SK-N-SH (cell line): ENCODE results near the gene PPP1R14D. TPM values are rescaled to one million over a fixed set of nuclear protein-coding genes. Genes with fewer than 3 reads are reported as not detected.

Source experiments
- CTCF ChIA-PET: fragments of 300-600, 350-600 bp; formaldehyde crosslinking; extraction: SDS; loops from one replicate; lab custom pipeline; 2021; lab: Yijun Ruan, JAX
- POLR2A ChIA-PET: fragments of 350-600 bp; sonication (Branson Sonifier 250); formaldehyde crosslinking; extraction: SDS; loops from one replicate; lab custom pipeline; 2020; ENCODE audit warnings: antibody characterized with exemption, inconsistent platforms; lab: Yijun Ruan, JAX
- DNase-seq: peaks from one replicate; pipeline ENCODE4 v3.0.0; 2012
- H2AFZ ChIP-seq: fragments of 200-600 bp; sonication (generic); 2 replicates; pipeline ENCODE4 v1.8.1; 2016; ENCODE audit warnings: antibody characterized with exemption, mild to moderate bottlenecking, low read depth
- H3F3A ChIP-seq: fragments of 200-600 bp; sonication (generic); replicated peaks from 2 replicates; pipeline ENCODE3; 2016; ENCODE audit warnings: antibody characterized with exemption, mild to moderate bottlenecking; ENCODE audit not compliant: insufficient read depth
- H3K27ac ChIP-seq, 2 experiments: fragments of 200-500 bp in 1 of 2; fragments of 200-600 bp in 1 of 2; sonication (Bioruptor generic) in 1 of 2; sonication (generic), shearing (Covaris generic) in 1 of 2; 2 replicates each; pipeline versions ENCODE4 v1.5.1 to v1.6.1; 2014 to 2016; ENCODE audit warnings: low read depth in 2 of 2, inconsistent platforms in 1 of 2, low read length in 1 of 2, mild to moderate bottlenecking in 1 of 2, mixed read lengths in 1 of 2
- H3K27me3 ChIP-seq: fragments of 200-600 bp; sonication (generic), shearing (Covaris generic); 2 replicates; pipeline ENCODE4 v1.6.1; 2016; ENCODE audit warnings: mixed run types; ENCODE audit not compliant: insufficient read depth
- H3K36me3 ChIP-seq, 2 experiments: fragments of 200-500 bp in 1 of 2; fragments of 200-600 bp in 1 of 2; sonication (Bioruptor generic) in 1 of 2; sonication (generic) in 1 of 2; replicated peaks in 1 of 2; 2 replicates each; pipeline versions ENCODE3 to v1.5.1; 2014 to 2016; ENCODE audit warnings: low read length in 1 of 2, mild to moderate bottlenecking in 1 of 2; ENCODE audit not compliant: insufficient read depth in 2 of 2, control insufficient read depth in 1 of 2
- H3K4me1 ChIP-seq, 2 experiments: fragments of 200-500 bp in 1 of 2; fragments of 200-600 bp in 1 of 2; sonication (Bioruptor generic) in 1 of 2; sonication (generic), shearing (Covaris generic) in 1 of 2; 2 replicates each; pipeline versions ENCODE4 v1.5.1 to v1.6.1; 2014 to 2016; ENCODE audit warnings: low read depth in 1 of 2, low read length in 1 of 2, mixed run types in 1 of 2; ENCODE audit not compliant: insufficient read depth in 2 of 2, control insufficient read depth in 1 of 2
- H3K4me2 ChIP-seq: fragments of 200-600 bp; sonication (generic), shearing (Covaris generic); 2 replicates; pipeline ENCODE4 v1.6.1; 2017; ENCODE audit warnings: mixed run types
- H3K4me3 ChIP-seq, 2 experiments: fragments of 200-500 bp in 1 of 2; fragments of 200-600 bp in 1 of 2; sonication (Bioruptor generic) in 1 of 2; sonication (generic), shearing (Covaris generic) in 1 of 2; 2 replicates each; pipeline versions ENCODE4 v1.5.1 to v1.8.1; 2014 to 2016; ENCODE audit warnings: low read depth in 2 of 2, inconsistent platforms in 1 of 2, low read length in 1 of 2, mild to moderate bottlenecking in 1 of 2, mixed read lengths in 1 of 2, moderate library complexity in 1 of 2
- H3K79me2 ChIP-seq: fragments of 200-600 bp; sonication (generic); 2 replicates; pipeline ENCODE4 v1.8.1; 2017; ENCODE audit warnings: mild to moderate bottlenecking; ENCODE audit not compliant: insufficient read depth
- H3K9ac ChIP-seq: fragments of 200-600 bp; sonication (generic); 2 replicates; pipeline ENCODE4 v1.6.1; 2017; ENCODE audit warnings: mixed run types
- H3K9me2 ChIP-seq: fragments of 200-600 bp; sonication (generic); 2 replicates; pipeline ENCODE4 v1.6.1; 2017; ENCODE audit warnings: mixed run types
- H3K9me3 ChIP-seq: fragments of 200-600 bp; sonication (generic); 2 replicates; pipeline ENCODE4 v1.6.1; 2017; ENCODE audit warnings: mixed run types, mild to moderate bottlenecking, moderate library complexity
- H4K20me1 ChIP-seq: fragments of 200-600 bp; sonication (generic); 2 replicates; pipeline ENCODE4 v1.6.1; 2017; ENCODE audit warnings: mild to moderate bottlenecking, mixed run types; ENCODE audit not compliant: insufficient read depth
- CHD2 ChIP-seq: fragments of 150-350 bp; IDR thresholded peaks from 2 replicates; pipeline ENCODE4 v1.6.1; 2018; ENCODE audit warnings: low read length; ENCODE audit not compliant: partially characterized antibody
- CTCF ChIP-seq: fragments of 200-600 bp; sonication (generic); IDR thresholded peaks from 2 replicates; pipeline ENCODE4 v1.6.1; 2017; ENCODE audit warnings: antibody characterized with exemption, mild to moderate bottlenecking, moderate library complexity
- ELF1 ChIP-seq: IDR thresholded peaks from 2 replicates; pipeline ENCODE4 v1.4.0; 2012
- EZH2phosphoT487 ChIP-seq: fragments of 200-600 bp; sonication (generic); IDR thresholded peaks from 2 replicates; pipeline ENCODE4 v1.6.1; 2017; ENCODE audit warnings: low read depth, mixed run types, mild to moderate bottlenecking, antibody characterized with exemption, moderate library complexity, borderline replicate concordance
- FOSL2 ChIP-seq: IDR thresholded peaks from 2 replicates; pipeline ENCODE4 v1.4.0; 2012; ENCODE audit warnings: low read depth, mild to moderate bottlenecking, moderate library complexity, borderline replicate concordance
- FOXJ3 ChIP-seq: sonication (generic); formaldehyde crosslinking; IDR thresholded peaks from 2 replicates; pipeline ENCODE4 v1.5.1; 2020; ENCODE audit warnings: mild to moderate bottlenecking, missing genetic modification reagents
- FOXM1 ChIP-seq: IDR thresholded peaks from 2 replicates; pipeline ENCODE4 v1.4.0; 2012; ENCODE audit warnings: low read depth, mild to moderate bottlenecking
- GABPA ChIP-seq: IDR thresholded peaks from 2 replicates; pipeline ENCODE4 v1.4.0; 2012; ENCODE audit warnings: low read depth, mild to moderate bottlenecking
- GATA2 ChIP-seq: sonication (generic); formaldehyde crosslinking; IDR thresholded peaks from 2 replicates; pipeline ENCODE4 v1.5.0; 2020; ENCODE audit warnings: mild to moderate bottlenecking, missing genetic modification reagents
- MAX ChIP-seq: IDR thresholded peaks from 2 replicates; pipeline ENCODE4 v1.4.0; 2012; ENCODE audit warnings: low read depth
- NFIC ChIP-seq: IDR thresholded peaks from 2 replicates; pipeline ENCODE4 v1.4.0; 2012; ENCODE audit warnings: borderline replicate concordance
- NRF1 ChIP-seq: IDR thresholded peaks from 2 replicates; pipeline ENCODE4 v1.6.1; 2012; ENCODE audit warnings: low read depth, mild to moderate bottlenecking, low read length
- POLR2AphosphoS5 ChIP-seq: IDR thresholded peaks from 2 replicates; pipeline ENCODE4 v1.6.1; 2012; ENCODE audit warnings: low read depth, low read length
- RAD21 ChIP-seq: IDR thresholded peaks from 2 replicates; pipeline ENCODE4 v1.6.1; 2012; ENCODE audit warnings: mild to moderate bottlenecking, low read length
- RCOR1 ChIP-seq: fragments of 150-350 bp; IDR thresholded peaks from 2 replicates; pipeline ENCODE4 v1.6.1; 2017; ENCODE audit warnings: antibody characterized with exemption, low read length
- RFX5 ChIP-seq: IDR thresholded peaks from 2 replicates; pipeline ENCODE4 v1.6.1; 2012; ENCODE audit warnings: mild to moderate bottlenecking, improper control_type of control experiment, low read length
- SIN3A ChIP-seq: IDR thresholded peaks from 2 replicates; pipeline ENCODE4 v1.6.1; 2012; ENCODE audit warnings: low read depth, mild to moderate bottlenecking, low read length, moderate library complexity, borderline replicate concordance
- SMC3 ChIP-seq: IDR thresholded peaks from 2 replicates; pipeline ENCODE4 v1.6.1; 2012; ENCODE audit warnings: low read depth, low read length, improper control_type of control experiment
- TAF1 ChIP-seq: IDR thresholded peaks from 2 replicates; pipeline ENCODE4 v1.6.1; 2012; ENCODE audit warnings: low read depth, mild to moderate bottlenecking, low read length, moderate library complexity, borderline replicate concordance
- TCF12 ChIP-seq: IDR thresholded peaks from 2 replicates; pipeline ENCODE4 v1.4.0; 2012
- USF2 ChIP-seq: fragments of 150-350 bp; IDR thresholded peaks from 2 replicates; pipeline ENCODE4 v1.6.1; 2017; ENCODE audit warnings: antibody characterized with exemption, low read length, low read depth, borderline replicate concordance
- YY1 ChIP-seq: IDR thresholded peaks from 2 replicates; pipeline ENCODE4 v1.4.0; 2012; ENCODE audit warnings: low read depth, mild to moderate bottlenecking
- WGBS: methylation state at CpG from one replicate; pipeline ENCODE4 v1.1.6; 2017; ENCODE audit warnings: low lambda C conversion rate; 5-methylcytosine and 5-hydroxymethylcytosine counted together
- polyA plus RNA-seq, 3 experiments: library from polyadenylated mRNA; depleted of rRNA; stranded (reverse); fragments of >200 nt; gene quantifications; 2 replicates each; pipeline ENCODE4 v1.2.3, GENCODE V29; 2012
- TF ChIP-seq, protein P1 (sequence below): IDR thresholded peaks from 2 replicates; pipeline ENCODE4 v1.4.0; 2012; ENCODE audit warnings: low read depth, borderline replicate concordance
- TF ChIP-seq, protein P2 (sequence below): fragments of 150-350 bp; IDR thresholded peaks from 2 replicates; pipeline ENCODE4 v1.6.1; 2016; ENCODE audit warnings: mild to moderate bottlenecking, low read depth, low read length

The PPP1R14D gene
- polyA plus RNA-seq, 1 of the 3 experiments (the other 2 are of a cell fraction), result not detected

DNA sequence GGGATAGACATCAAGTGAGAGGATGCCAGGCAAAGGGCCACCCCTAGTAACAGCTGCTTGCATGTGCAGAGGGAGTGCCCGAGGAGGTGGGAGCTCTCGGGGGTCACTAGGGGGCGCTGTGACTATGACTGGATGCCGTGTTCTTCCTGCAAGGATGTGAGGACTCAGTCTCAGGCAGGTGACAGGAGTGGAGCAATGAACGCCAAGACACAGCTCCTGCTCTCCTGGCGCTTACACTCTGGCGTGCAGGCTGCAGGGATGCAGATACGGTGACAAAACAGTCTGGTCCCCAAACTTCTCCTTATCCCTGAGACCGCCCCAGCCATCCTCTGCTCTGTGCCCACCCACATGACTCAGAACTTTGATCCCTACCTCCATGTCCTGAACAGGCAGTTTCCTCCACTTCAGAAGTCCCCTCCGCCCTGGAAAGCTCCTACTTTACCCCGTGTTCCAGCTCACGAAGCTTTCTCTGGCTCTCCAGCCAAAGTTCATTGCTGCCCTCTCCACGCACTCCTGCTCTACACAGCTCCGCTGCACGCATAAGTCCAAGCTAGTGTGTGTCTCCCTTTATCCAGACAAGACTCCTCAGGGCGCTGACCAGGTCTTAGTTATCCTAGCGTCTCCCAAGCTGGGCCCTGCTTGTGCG lies 30.8 kb upstream of the PPP1R14D start:
- Histone ChIP-seq H3K9me2 (no peaks in the 10 kb centered on the region), H2AFZ (no peak overlapping the region), H3F3A (peaks cover 3% of the 10 kb centered on the region), H3K27me3 (no peaks in the 10 kb centered on the region), H3K9ac (no peak overlapping the region), H3K27ac (no peak overlapping the region), H4K20me1 (no peaks in the 10 kb centered on the region), H3K4me1 (peaks cover 0 to 3% of the 10 kb centered on the region in 2 experiments; a peak in 1 of 4 replicates), H3K4me2 (no peak overlapping the region), H3K79me2 (no peaks in the 10 kb centered on the region), H3K36me3 (no peaks in the 10 kb centered on the region), H3K9me3 (no peaks in the 10 kb centered on the region), H3K4me3 (peak overlapping the region in 1 of 2 experiments; percentile 38; a peak in 1 of 4 replicates)
- ChIA-PET CTCF (interaction anchor here (0.7 to 5.1 kb wide), 33 partner anchors 13 to 441 kb away, joined by 3 to 120 read pairs (median 4); partner anchors contain the start of genes CHP1, EXD1, PPP1R14D and RAD51), POLR2A (interaction anchor here (1.4 to 2.4 kb wide), 2 partner anchors 33 to 35 kb away, joined by 9 to 12 read pairs; partner anchors contain the start of gene VPS18)
- TF ChIP-seq EZH2phosphoT487 (no peak), RFX5 (no peak), POLR2AphosphoS5 (no peak), MAX (0 out of 2 replicates have a peak, but pooled peaks have one; percentile 39), USF2 (no peak), GATA2 (CRISPR knock-in tag) (no peak), CTCF (peak; percentile 86), SIN3A (no peak), SMC3 (peak; percentile 65), TAF1 (no peak), GABPA (no peak), RCOR1 (no peak), FOXM1 (no peak), YY1 (no peak), CHD2 (no peak), NRF1 (no peak), TCF12 (no peak), ELF1 (no peak), FOSL2 (no peak), FOXJ3 (CRISPR knock-in tag) (no peak), RAD21 (peak; percentile 61), NFIC (no peak)
- TF ChIP-seq, protein P1, sequence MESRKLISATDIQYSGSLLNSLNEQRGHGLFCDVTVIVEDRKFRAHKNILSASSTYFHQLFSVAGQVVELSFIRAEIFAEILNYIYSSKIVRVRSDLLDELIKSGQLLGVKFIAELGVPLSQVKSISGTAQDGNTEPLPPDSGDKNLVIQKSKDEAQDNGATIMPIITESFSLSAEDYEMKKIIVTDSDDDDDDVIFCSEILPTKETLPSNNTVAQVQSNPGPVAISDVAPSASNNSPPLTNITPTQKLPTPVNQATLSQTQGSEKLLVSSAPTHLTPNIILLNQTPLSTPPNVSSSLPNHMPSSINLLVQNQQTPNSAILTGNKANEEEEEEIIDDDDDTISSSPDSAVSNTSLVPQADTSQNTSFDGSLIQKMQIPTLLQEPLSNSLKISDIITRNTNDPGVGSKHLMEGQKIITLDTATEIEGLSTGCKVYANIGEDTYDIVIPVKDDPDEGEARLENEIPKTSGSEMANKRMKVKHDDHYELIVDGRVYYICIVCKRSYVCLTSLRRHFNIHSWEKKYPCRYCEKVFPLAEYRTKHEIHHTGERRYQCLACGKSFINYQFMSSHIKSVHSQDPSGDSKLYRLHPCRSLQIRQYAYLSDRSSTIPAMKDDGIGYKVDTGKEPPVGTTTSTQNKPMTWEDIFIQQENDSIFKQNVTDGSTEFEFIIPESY, result no peak
- TF ChIP-seq, protein P2, sequence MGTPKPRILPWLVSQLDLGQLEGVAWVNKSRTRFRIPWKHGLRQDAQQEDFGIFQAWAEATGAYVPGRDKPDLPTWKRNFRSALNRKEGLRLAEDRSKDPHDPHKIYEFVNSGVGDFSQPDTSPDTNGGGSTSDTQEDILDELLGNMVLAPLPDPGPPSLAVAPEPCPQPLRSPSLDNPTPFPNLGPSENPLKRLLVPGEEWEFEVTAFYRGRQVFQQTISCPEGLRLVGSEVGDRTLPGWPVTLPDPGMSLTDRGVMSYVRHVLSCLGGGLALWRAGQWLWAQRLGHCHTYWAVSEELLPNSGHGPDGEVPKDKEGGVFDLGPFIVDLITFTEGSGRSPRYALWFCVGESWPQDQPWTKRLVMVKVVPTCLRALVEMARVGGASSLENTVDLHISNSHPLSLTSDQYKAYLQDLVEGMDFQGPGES, result no peak
- 48% methylated on average over 16 of the region's 18 CpGs for WGBS
- DNase-seq, result peak; percentile 84
